HG03354 (cell line): ENCODE measurements around the gene CHRNA1.

Experiments used
- ATAC-seq: cut with Tn5 transposase; IDR thresholded peaks from one replicate; pipeline ENCODE4 v1.9.1; 2021; ENCODE audit warnings: mild to moderate bottlenecking; ENCODE audit not compliant: unreplicated experiment, poor library complexity, severe bottlenecking

CHRNA1 gene

DNA sequence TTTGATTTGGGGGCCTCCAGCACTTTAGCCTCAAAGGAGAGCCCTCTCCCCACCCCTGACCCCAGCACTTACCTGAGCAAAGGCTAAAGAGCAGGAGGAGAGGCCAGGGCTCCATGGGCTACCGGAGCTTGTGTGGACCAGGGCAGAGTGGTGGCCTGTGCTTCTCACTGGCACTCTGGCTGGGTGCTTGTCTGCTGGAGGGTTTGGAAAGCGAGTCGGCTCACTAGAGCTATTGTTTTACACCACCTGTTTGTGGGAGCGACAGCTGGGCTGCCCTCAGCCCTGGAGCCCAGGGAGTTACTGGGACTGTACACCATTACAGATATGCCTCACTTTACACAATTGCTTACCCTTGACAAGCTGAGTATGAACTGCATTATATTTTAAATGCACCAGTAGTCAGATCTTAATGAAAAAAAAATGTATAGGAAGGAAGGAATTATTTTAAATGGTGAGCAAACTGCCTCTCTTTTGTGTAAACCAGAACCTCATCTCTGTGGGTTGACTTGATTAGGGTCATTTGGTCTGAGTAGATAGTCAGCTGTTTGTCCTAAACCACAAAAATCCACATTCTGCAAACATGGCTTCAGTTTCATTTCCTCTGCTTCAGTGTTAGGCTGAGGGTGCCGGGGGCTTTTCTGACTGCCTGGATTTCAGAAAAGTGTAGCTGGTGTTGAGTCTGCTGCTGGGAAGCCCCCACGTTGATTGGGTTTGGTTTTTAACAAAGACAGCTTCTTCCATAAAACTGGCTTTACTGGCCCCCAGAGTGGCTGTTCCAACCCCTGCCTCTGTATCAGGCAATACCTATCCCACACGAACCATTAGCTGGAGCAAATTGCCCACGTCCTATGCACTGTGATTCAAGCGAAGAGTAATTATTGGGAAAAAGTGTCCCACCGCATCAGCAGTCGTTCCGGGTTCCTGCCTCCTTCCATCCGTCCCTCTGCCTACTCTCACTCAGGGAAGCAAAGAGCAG is at the start of gene CHRNA1:
CHRNA1 (minus strand) TSS at position 193 of the 976 bp plus-strand sequence; CDS start at position 115, 78 bp downstream.
- ATAC-seq: peak; percentile 59

DNA sequence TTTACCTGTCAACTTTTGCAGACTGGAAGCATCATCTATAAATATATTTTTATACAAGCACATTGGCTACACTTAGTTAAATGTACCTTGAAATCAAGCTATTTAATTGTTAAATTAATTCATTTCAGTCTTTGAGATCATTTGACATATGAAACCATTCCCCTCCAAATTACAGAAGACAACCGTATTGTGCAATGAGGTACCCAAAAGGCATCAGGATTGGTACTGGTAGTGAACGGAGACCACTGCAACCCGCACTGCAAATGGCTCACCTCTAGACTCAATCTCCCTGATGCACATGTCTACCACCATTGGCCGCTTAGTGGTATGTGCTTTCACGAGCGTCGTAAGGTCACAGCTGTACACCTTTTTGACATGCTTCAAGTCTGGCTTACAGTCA is 47.8 kb upstream of the CHRNA1 start:
- ATAC-seq: no peak

DNA sequence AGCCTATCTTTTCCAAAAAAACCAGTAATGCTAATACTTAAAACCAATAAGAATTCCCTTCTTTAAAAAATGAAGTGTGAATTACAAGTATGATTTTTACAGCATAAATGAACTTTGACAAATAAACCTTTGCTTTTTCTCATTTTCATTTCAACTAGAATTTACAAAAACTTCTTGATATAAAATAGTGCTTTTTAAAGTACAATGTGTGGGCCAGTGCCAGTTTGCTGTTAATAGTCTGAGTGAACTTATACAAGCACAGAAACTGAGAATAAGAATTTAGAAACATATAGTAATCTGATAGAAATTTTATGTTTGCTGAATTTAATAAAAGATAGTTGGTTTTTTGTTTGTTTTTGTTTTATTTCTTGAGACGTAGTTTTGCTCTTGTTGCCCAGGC is 43.7 kb upstream of the CHRNA1 start:
- no peak for ATAC-seq

DNA sequence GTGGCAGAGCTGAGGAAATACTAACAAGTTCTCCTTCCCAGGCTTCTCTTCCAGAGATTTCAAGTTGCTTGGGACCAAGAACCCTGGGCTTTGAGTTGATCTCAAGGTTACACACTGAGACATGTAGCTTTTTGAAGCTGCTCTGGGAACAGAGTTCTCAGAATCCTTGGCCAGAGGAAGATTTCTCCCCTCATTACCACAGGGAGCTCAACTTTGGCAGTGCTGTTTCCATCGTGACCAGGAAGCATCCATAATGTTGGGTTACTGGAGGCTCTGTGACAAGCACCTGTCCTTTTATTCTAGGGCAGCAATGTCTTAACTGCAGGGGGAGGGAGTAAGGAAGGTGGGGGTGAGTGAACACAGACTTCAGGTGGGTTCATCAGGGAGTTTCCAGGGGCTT is 41.5 kb upstream of the CHRNA1 start:
- no peak for ATAC-seq

DNA sequence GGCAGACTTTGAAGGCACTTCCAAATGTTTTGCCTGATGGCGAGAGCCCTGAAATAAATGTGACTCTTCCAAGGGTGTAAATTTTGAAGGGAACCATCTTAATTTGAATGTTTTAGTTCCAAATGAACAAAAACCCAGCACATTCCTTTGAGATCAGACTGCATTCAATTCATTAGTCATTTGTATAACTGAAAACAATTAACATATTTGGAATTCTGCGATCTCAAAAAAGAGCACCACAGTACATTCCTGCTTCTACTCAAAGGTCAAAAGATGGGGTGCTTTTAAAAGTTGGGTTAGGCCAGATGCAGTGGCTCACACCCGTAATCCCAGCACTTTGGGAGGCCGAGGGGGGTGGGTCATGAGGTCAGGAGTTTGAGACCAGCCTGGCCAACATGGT is 38.2 kb upstream of the CHRNA1 start:
- no peak for ATAC-seq

DNA sequence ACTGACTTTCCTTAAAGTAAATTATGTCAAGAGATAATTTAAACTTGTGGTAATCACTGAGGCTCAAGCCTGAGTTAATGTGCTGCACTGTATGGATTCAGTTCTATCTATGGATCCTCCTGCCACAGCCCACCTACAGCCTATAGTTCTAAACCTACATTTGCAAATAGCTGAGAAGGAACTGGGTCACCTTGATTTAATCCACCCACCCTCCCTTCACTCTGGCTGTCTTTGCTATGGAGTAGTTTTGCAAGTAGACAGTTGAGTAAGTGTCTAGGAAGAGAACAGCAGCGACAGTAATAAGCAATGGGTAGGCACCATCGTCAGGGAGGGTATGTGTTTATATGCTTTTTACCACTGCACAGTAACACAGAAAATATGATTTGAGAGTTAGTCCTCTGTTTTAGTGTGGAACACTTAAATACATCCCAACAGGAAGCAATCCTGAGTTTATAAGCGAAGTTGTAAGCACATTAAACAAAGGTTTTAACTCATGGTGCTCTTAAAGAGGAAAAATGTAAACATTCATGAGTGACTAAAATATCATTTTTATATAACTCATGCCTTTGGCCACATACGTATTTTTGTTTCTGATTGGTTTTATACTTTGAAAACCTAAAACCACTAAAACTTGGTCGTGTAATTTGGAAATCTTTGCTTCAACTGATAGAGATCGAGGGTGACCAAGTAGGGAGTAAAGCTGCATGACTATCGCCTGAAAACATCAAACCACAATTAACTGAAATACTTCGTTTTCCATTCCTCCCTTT is 36.3 kb upstream of the CHRNA1 start:
- ATAC-seq: no peak

DNA sequence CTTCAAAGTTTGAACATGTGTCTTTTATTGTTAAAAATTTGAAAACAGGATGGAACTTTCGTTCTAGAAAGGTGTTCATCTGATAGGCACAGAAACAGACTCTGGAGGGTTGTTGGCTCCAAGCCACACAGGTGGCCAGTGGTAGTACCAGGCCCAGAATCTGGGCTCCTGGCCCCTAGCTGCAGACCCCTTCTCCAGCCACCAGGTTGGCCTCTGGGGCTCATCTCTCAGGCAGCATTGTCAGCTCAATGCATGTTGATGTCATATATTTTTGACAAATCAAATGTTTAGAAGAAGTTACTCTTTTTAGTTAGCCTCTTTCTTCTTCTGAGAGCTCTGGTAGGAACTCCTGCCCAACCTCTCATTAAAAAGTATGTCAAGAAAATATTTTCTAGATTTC is 34.5 kb upstream of the CHRNA1 start:
- no peak for ATAC-seq

DNA sequence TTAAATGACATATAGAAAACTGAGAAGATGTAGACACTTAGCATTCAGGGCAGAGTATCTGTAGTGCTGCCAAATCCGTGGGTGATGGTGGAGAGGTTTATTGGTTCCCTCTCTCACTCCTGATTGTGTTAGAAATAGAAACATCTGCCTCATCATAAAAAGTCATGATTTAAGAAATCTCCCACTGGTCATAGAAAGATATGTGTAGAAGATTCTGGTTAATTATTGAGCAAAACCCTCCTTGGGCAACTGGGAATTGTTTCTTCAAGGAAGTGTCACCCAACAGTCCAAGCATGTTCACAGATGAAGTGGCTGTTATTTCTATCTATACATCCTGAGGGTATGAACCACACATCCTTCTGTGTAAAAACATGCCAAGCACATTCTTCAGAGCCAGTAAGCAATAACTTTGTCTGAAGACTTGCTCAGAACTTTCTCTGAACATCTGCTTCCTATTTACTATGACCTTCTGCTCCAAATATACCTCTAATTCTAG is 33.6 kb upstream of the CHRNA1 start:
- no peak for ATAC-seq

DNA sequence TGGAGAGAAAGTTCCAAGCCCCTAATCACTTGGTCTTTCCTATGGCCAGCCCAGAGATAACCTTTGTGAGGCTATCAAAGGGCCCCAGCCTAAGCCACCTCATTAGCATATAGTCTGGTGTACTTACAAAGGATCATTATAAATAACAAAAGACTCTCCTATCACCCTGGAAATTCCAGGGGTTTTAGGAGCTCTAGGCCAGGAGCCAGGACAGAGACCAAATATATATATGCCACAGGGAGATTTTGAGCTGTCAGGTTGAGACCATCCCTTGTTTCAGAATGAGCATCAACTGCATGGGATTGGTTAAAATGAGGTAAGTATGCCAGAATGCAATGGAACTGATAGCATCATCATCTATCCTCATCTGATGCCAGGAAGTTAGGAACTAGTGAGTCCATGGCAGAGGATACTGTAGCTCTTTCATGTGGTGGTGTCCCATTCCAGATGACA is 32.1 kb upstream of the CHRNA1 start:
- no peak for ATAC-seq

DNA sequence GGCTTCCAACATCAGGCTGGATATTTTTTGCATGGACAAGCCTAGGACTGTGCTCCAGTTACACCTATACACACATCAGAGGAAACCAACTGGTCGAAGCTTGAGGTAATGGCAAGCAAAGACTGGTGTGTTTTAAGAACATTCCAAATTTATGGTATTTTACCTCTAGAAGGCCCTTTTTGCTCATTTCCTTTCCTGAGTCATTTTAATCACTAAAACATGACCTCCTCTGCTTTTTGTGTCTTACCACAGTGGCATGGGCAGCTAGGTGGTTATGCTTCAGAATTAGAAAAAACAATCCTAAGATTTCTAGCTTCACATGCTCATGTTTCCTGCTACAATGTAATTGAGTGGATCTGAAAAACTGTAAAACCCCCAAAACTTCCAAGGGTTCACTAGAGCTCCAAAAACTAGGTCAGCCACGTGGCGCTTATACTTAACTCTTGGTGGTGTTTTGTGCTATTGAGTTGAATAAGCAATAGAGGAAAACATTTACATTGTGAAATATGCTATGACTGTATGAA is 30.6 kb upstream of the CHRNA1 start:
- no peak for ATAC-seq

DNA sequence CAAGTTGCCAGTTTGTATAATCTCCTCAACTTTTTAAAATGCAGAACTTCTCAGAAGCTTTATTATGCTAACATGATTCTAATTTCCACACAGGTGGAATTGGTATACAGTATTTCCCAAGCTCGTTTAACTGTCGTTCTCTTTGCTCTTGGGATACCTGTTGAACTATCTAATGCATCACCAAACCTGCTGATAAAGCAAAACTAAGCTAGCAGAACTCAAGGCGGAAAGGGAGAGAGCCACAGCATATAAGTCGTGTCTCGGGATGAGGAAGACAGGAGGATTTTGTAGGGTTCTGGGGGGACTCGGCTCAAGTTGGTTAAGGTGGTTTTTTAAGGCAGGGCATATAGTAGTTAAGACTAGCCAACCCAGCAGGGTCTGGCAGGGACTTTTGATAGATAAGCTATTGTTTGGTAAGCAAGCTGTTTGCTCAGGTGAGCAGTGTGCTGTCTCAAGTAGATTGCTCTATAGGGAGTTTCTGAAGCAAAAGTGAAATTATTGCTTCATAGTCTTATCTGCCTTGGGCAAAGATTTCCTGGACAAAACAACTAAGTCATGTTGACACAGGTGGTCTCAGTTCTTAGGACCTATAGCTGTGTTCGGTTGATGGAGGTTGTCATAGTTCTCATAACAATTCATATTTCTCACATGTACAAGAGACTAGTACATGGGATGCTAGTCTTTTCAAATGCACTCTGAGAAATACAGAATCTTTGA is 28.2 kb upstream of the CHRNA1 start:
- ATAC-seq: no peak

DNA sequence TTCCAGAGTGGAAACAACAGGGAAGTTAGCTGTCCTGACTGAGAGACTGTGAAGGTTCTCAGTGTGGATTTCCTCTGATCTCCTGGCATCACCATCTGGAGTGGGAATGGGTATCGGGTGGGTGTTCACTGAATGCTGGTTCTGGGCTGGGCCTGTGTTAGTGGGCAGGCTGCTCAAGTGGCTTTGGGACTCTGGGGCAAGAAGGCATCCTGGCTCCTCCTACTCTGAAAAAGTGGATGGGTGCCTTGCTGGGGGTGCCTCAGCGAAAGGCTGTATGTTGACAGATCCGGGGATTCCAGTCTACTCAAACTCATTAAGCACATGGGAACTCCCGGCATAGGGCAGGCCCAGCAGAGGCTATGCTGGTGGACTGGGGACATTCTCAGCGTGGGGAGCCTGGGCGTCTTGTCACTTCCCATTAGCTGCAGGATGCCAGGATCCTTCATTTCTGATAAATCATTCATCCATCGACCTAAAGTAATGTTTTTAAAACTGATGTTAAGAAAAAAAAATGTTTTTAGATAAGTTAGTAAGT is 27.5 kb upstream of the CHRNA1 start:
- no peak for ATAC-seq

DNA sequence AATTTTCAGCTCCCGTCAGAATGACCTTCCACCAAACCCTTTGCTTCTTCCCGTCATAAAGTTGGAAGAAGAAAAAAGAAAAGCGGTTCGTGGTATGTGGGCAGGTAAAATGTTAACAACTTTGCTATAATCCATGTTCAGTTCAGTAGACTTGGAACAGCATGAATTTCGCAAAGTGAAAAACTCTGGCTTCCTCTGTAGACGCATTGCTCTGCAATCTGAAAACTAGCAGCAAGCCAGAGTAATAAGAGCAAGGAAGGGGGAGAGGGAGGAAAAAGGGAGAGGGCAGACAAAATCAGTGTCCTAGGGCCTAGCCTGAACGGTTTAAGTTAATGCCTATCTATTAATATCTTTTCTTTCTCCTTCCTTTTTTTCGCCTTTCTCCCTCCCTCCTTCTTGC is 26.7 kb upstream of the CHRNA1 start:
- no peak for ATAC-seq

DNA sequence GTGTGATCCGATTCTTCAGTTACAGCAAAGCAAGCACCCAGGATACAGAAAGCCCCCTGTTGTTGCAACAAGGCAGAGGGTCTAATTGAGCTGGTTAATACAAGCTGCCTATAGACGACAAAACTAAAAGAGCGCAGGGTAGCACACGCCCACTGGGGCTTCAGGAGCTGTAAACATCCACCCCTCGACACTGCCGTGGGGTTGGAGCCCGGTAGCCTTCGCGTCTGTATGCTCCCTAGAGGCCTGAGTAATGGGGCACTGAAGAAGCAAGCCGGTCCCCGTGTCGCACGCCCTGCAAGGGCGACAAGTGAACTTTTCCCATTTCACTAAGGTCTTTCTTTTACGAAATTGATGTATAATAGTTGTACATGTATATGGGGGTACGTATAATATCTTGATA is 24.7 kb upstream of the CHRNA1 start:
- no peak for ATAC-seq

DNA sequence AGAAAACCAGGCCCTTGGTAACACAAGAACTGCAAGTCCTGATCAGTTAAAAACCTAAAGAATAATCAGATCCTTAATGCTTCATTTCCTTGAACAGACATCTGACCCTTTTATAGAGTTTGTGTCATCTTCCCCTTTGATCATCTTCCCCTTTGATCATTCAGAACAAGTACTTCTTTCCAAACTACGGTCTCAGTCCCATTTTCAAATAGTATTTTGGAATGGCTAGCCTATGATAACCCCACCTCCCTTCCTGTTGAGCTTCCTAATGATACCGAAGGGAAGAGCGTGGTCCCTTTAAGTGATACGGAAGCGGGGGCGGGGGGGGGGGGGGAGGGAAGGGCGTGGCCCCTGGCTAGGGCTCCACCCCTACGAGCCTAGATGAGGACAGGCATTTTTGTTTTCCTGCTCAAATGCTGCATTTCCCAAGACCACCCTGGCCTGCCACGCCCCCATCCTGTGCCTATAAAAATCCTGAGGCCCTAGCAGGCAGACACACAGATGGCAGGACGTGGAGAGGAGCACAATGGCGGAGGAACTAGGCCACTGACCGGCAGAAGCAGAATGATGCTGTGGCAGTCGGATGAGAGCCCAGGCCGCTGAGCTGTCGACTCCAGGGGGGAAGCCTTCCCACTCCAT is 24.1 kb upstream of the CHRNA1 start:
- no peak for ATAC-seq

DNA sequence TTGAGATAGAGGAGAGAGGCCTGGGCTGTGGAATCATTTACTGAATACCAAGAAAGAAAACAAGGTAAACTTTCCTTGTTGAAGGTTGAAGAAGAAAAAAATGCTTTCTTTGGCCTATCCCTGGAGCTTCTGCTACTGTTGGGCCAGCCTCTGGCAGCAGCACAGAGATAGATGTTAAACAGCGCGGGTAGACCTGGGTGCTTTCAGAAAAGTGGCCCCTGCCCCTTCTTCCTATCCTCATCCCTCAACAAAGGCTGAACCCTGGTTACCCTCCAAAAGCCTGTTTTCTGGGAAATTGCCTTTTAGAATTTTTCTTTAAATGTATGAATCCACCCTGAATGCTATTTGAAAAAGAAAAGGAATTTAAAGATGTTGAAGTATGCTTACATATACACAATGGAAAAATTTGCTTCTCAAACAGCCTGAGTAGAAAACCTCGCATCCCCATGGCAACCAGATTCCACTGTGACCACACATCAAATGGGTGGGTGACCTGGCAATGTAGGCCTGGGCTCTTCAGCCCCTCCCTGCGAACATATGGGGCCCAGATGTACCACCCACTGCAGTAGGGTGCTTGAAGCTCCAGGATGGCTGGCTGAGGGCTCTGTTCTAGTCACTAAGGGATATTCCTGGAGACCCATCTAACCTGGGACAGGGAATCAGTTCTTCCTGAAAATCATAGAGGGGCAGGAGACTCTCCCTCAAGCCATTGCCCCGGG is 23.4 kb upstream of the CHRNA1 start:
- ATAC-seq: no peak

DNA sequence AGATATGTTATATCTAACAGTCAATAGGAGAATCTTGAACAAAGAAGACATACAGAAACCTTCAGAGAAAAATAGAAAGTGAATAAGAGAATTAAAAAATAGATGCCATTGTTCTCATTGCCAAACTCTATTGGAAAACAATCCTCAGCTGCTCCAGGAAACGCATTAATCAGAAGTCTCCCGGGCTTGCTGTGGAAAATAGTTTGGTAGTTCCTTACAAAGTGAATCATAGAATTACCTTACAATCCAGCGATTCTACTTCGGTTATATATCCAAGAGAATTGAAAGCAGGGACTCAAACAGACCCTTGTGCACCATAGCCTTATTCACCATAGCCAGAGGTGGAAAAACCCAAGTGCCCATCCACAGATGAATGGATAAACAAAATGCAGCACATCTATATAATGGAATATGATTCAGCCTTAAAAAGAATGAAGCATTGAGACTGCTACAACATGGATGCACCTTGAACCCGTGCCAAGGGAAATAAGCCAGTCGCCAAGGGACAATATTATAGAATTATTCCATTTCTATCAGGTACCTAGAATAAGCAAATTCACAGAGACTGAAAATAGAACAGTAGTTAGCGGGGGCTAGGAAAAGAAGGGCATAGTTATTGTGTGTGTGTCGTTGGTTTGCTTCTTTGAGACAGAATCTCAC is 21.9 kb upstream of the CHRNA1 start:
- ATAC-seq: no peak

DNA sequence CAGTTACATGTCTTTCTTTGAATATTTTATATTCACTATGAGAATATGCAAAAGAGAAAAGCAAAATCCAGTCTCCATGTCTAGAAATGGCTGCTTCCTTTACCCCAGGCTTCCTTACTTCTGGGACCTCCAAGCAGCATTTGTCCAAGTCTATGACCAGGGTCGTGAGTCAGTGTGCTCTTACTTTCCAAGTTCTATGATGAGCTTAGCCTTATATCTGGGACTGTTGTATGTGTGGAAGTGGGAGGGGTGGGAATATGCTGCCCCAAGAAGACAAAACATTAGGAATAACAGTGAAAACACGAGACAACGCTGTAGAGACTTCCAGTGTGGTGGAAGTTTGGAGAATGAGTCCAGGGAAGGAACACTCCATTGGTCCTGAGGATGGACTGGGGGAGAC is 21.2 kb upstream of the CHRNA1 start:
- no peak for ATAC-seq
